BE2C (cell line): Measurements from ENCODE around the gene IGFBP5.

Source experiments
- DNase-seq: peaks from one replicate; pipeline ENCODE4 v3.0.0-alpha.2; 2020
- H3K27me3 ChIP-seq: fragments of 250-450 bp; sonication (Bioruptor Pico); 2 replicates; pipeline ENCODE4 v1.5.1; 2020; ENCODE audit warnings: mild to moderate bottlenecking
- H3K36me3 ChIP-seq: fragments of 250-450 bp; sonication (Bioruptor Pico); 2 replicates; pipeline ENCODE4 v1.5.1; 2020; ENCODE audit warnings: mild to moderate bottlenecking
- H3K4me1 ChIP-seq: fragments of 250-450 bp; sonication (Bioruptor Pico); 2 replicates; pipeline ENCODE4 v1.5.1; 2020
- H3K4me3 ChIP-seq: 2 replicates; pipeline ENCODE4 v1.5.1; 2011; ENCODE audit warnings: low read depth, low read length
- H3K9me3 ChIP-seq: fragments of 250-450 bp; sonication (Bioruptor Pico); 2 replicates; pipeline ENCODE4 v1.5.1; 2020
- TF ChIP-seq, protein P1 (sequence below): IDR thresholded peaks from 2 replicates; pipeline ENCODE4 v1.5.1; 2012; ENCODE audit warnings: mild to moderate bottlenecking, low read depth, low read length

Gene IGFBP5

DNA sequence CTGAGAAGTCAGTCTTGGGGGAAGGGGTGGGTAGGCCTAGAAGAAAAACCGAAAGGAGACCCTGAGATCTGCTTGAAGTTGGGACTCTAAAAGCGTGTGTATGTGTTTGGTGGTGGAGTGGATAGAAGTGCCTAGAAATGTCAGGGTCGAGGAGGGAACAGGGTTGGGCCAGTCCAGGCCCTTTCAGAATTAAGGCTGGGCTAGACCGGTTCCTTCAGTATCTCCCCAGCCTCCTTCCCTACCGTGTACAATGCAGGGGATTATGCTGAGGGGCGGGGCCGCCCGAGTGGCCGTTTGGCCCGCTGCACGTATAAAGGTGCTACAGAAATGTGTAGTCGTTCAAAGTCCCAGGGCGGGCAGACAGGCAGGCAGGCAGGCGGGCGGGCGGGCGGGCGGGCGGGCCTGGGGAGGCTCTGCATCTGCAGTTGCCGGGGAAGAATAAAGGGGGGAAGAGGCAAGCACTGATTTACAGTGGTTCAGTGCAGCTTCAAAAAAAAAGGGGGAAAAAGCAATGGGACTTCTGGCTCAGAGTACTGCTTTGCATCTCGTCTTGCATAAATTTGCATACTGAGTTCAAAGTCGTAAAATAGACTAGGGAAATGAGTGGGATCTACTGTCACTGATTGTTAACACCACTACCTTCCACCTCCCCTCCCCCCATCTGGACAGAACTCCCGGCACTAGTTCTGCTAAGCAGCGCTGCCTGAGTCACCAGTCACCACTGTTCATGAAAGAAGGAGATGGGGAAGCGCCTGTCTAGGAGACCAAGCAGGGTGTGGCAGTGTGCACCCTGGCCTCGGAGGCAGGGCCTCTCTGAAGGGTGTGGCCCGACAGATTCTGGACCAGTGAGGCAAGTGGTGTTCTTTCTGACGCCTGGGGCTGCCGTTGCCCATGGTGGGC, 58.5 kb downstream of the IGFBP5 start:
- Histone ChIP-seq H3K4me1 (peaks cover 3% of the 10 kb centered on the region), H3K27me3 (no peaks in the 10 kb centered on the region), H3K9me3 (no peaks in the 10 kb centered on the region), H3K4me3 (peak overlapping the region; percentile 99), H3K36me3 (peaks cover 27% of the 10 kb centered on the region)
- TF ChIP-seq, protein P1, sequence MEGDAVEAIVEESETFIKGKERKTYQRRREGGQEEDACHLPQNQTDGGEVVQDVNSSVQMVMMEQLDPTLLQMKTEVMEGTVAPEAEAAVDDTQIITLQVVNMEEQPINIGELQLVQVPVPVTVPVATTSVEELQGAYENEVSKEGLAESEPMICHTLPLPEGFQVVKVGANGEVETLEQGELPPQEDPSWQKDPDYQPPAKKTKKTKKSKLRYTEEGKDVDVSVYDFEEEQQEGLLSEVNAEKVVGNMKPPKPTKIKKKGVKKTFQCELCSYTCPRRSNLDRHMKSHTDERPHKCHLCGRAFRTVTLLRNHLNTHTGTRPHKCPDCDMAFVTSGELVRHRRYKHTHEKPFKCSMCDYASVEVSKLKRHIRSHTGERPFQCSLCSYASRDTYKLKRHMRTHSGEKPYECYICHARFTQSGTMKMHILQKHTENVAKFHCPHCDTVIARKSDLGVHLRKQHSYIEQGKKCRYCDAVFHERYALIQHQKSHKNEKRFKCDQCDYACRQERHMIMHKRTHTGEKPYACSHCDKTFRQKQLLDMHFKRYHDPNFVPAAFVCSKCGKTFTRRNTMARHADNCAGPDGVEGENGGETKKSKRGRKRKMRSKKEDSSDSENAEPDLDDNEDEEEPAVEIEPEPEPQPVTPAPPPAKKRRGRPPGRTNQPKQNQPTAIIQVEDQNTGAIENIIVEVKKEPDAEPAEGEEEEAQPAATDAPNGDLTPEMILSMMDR = no peak
- DNase-seq = no peak

DNA sequence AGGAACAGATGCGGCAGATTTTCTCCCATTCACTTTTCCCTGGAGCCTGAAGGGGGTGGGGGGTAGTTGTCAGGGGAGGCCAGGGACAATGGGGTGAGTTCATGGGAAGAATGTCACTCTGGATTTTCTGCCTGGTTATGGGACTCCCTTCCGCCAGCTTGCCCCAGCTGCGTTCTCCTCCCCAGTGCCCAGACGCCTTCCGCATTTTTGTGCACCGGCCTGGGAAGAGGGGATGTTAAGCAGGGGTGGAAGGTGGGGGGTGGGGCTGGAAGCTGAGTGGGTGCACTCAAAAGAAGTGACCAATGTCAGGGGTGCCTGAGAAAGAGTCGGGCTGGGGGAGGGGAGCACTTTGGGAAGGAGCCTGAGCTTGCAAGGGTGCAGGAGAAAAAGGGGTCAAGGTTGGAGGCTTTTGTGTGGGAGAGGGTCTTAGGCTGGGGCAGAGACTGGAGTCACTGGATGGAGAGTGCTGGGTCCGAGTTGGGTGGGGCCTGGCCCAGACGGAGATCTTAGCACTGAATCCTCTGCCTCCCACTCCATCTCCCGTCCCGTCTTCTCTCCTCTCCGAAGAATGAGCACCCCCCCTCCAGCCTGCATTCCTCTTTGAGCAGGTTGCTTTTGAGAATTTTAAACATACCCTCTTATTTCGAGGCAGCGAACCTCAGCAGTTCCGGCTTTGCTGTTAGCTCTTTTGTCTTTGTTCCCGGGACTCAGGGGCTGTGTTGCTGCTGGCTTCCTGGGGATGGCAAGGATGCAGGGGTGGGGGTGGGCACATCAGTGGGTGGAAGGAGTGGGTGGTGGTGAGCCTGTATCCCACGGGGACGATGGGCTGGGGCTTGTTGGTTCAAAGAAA, 59.4 kb downstream of the IGFBP5 start:
- Histone ChIP-seq H3K4me1 (peaks cover 3% of the 10 kb centered on the region), H3K9me3 (no peaks in the 10 kb centered on the region), H3K4me3 (peak overlapping the region; percentile 99), H3K36me3 (peaks cover 22% of the 10 kb centered on the region), H3K27me3 (no peaks in the 10 kb centered on the region)
- TF ChIP-seq, protein P1 = no peak
- DNase-seq = no peak

DNA sequence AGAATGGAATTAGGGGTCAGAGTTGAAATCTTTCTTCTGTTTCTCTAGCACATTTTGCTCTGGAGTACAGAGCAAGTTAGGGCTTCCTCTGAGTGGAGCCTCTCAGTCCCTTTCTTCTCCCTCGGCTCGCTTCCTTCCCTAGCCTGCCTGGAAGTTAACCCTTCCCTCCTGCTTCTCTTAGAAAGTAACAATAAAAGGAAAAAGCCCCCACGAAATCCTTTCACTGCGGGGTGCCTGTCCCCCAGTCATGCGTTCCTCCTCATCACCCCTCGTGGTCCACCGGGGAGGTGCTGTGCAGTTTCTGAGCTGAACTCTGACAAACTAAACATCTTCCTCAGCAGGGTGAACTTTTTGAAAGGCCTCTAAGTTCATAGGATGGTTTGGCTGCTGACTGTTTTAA, 60.2 kb downstream of the IGFBP5 start:
- no peaks in the 10 kb centered on the region for H3K9me3 ChIP-seq
- peak overlapping the region; percentile 99 for H3K4me3 ChIP-seq
- peaks cover 3% of the 10 kb centered on the region for H3K4me1 ChIP-seq
- H3K27me3 ChIP-seq = no peaks in the 10 kb centered on the region
- peaks cover 17% of the 10 kb centered on the region for H3K36me3 ChIP-seq
- TF ChIP-seq, protein P1 = no peak
- DNase-seq = no peak

DNA sequence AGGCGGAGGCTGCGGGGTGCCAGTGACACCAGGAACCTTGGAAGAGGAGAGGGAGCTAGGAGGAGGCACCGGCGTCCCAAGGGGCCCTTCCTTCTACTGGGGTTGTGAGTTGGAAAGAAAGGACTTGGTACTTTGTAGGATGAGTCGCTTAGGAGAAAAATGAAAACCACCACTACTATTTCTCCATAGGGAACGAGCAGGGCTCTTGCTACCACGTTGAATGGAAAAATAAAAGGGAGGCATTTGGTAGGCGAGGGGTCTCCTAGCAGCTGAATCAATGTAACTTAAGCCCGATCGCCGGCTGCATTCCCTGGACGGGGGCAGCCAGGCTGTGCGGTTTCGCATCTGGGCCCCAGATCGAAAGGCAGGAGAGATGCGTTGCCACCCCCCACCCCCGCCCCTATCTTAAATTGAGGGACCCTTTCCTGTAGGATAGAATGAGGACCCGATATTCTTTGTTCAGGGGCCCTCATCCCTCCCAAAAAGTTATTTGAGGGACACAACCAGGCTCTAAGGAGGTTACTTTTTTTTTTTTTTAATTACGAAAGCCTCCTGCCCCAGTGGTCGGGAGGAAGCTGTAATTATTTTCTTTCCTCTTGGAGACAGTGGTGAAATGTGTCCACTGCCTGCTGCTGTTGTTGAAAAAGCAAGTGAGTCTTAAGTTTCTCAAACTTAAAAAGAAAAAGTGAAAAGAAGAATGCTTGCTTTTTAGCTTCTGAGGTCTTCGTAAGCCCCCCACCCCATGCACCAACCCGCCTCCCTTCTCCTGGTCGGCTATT, 60.8 kb downstream of the IGFBP5 start:
- H3K36me3 ChIP-seq = peaks cover 11% of the 10 kb centered on the region
- H3K4me1 ChIP-seq = peaks cover 3% of the 10 kb centered on the region
- TF ChIP-seq, protein P1 = no peak
- H3K27me3 ChIP-seq = no peaks in the 10 kb centered on the region
- H3K9me3 ChIP-seq = no peaks in the 10 kb centered on the region
- DNase-seq = no peak
- peak overlapping the region; percentile 99 for H3K4me3 ChIP-seq

DNA sequence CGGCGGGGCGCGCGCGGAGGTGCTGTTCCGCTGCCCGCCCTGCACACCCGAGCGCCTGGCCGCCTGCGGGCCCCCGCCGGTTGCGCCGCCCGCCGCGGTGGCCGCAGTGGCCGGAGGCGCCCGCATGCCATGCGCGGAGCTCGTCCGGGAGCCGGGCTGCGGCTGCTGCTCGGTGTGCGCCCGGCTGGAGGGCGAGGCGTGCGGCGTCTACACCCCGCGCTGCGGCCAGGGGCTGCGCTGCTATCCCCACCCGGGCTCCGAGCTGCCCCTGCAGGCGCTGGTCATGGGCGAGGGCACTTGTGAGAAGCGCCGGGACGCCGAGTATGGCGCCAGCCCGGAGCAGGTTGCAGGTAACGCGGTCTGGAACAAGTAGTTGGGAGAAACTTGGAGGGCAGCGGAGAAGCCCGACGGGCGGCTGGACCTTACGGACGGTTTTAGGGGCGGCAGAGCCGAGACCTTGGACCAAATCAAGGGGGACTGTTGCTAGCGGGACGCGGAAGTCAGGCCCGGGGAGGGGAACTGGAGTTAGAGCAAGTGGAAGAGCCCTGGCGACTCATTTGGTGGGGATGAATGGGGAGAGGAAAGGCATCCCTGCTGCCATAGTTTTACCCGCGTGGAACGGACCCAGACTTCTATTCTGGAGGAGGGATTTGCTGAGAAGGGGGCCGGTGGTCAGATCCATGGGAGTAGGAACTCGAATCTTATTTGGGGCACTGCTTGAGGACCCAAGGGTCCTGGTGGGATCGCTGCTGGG, 61.6 kb downstream of the IGFBP5 start:
- H3K4me1 ChIP-seq = peaks cover 3% of the 10 kb centered on the region

More for the DNA sequence above, 61.6 kb downstream of the IGFBP5 start:
- DNase-seq = peak; percentile 60
- TF ChIP-seq, protein P1 = no peak
- peak overlapping the region; percentile 99 for H3K4me3 ChIP-seq
- H3K9me3 ChIP-seq = no peaks in the 10 kb centered on the region
- H3K36me3 ChIP-seq = peaks cover 11% of the 10 kb centered on the region; the same call in 1 of the 2 replicates
- H3K27me3 ChIP-seq = no peaks in the 10 kb centered on the region
